ENCODE results near the gene WHRN. TPM values are rescaled to one million over a fixed set of nuclear protein-coding genes. Genes with fewer than 3 reads are reported as not detected.

The WHRN gene
- total RNA-seq, 4 donors from 2014 or later, result 8.4 to 12.9 (median 11.0) TPM

DNA sequence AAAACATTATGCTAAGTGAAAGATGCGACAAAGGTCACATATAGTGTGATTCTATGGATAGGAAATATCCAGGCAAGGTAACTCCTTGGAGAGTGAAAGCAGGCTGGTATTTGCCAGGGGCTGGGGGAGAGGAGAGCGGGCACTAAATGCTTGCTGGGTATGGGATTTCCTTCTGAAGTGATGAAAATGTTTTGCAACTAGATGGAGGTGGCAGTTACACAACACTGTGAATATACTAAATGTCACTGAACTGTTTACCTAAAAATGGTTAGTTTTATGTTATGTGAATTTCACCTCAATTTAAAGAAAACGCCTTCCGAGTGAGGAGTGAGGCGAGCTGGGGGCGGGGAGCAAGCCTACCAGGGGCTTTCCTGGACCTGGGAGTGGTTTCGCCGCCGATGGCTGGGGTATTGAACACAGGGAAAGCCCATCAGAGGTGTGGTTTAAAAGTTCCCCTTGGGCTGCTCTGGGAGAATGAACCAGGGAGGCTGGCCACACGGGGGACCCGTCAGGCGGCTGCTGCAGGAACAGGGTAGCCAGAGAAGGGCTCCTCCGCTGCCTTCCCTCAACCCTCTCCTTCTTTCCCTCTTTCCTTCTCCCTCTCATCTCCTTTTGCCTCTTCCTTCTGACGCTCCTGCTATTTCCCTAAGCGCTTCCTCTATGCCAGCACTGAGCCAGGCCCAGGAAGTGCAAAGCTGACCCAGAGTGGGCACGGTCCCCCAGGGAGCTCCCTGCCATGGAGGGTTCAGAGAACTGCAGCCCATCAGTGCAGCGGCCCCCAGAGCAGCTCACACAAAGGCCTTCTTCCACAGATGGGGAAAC is 122.4 kb downstream of the WHRN start:
- Histone ChIP-seq H3K4me3 (peak overlapping the region in 1 of 2 donors; percentile 21), H3K36me3 (peaks cover 0 to 34% of the 10 kb centered on the region in 2 donors), H3K27ac (peak overlapping the region; percentile 7 to 91 (median 82)), H3K4me1 (peaks cover 0 to 73% (median 42%) of the 10 kb centered on the region in 3 donors), H3K27me3 (no peaks in the 10 kb centered on the region), H3K9me3 (no peaks in the 10 kb centered on the region)
- no peak for ATAC-seq
- WGBS, 2 donors (ENCODE audit: low coverage in 1 of 2), result 57 to 75% methylated on average over 5 to 10 of the region's 17 CpGs
- TF ChIP-seq EP300 (IDR thresholded peaks at IDR 0.05), result no peak

DNA sequence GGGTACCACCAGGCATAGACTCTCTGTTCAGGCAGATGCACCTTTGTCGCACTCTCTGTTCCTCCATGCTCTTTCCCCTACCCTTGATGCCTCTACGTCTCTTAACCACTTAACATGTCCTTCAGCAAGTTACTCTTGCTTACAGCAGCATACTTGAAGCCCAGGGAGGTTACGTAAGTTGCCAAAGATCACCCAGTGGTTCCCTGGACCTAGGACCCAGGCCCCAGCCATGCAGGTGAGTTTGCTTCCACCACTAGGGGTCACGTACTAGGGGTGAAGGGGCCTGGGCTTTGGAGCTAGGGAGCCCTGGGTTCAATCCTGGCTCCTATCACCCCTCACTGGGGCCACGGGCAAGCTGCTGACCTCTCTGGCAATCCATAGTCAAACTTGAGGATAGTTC is 126.4 kb downstream of the WHRN start:
- H3K9me3 ChIP-seq, result no peaks in the 10 kb centered on the region
- no peak for ATAC-seq
- H3K27ac ChIP-seq, result no peak overlapping the region
- H3K36me3 ChIP-seq, result peaks cover 0 to 63% of the 10 kb centered on the region in 2 donors
- no peak overlapping the region for H3K4me3 ChIP-seq
- WGBS, 2 donors (ENCODE audit: low coverage in 1 of 2), result 100% methylated on average over 2 to 3 of the region's 5 CpGs
- TF ChIP-seq POLR2A (IDR thresholded peaks at IDR 0.05) (no peak), EP300 (IDR thresholded peaks at IDR 0.05) (no peak), POLR2AphosphoS5 (IDR thresholded peaks at IDR 0.05) (no peak)
- TF ChIP-seq, protein P1, sequence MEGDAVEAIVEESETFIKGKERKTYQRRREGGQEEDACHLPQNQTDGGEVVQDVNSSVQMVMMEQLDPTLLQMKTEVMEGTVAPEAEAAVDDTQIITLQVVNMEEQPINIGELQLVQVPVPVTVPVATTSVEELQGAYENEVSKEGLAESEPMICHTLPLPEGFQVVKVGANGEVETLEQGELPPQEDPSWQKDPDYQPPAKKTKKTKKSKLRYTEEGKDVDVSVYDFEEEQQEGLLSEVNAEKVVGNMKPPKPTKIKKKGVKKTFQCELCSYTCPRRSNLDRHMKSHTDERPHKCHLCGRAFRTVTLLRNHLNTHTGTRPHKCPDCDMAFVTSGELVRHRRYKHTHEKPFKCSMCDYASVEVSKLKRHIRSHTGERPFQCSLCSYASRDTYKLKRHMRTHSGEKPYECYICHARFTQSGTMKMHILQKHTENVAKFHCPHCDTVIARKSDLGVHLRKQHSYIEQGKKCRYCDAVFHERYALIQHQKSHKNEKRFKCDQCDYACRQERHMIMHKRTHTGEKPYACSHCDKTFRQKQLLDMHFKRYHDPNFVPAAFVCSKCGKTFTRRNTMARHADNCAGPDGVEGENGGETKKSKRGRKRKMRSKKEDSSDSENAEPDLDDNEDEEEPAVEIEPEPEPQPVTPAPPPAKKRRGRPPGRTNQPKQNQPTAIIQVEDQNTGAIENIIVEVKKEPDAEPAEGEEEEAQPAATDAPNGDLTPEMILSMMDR (IDR thresholded peaks at IDR 0.05), result no peak
- H3K27me3 ChIP-seq, result no peaks in the 10 kb centered on the region
- peaks cover 0 to 33% (median 16%) of the 10 kb centered on the region in 3 donors for H3K4me1 ChIP-seq

DNA sequence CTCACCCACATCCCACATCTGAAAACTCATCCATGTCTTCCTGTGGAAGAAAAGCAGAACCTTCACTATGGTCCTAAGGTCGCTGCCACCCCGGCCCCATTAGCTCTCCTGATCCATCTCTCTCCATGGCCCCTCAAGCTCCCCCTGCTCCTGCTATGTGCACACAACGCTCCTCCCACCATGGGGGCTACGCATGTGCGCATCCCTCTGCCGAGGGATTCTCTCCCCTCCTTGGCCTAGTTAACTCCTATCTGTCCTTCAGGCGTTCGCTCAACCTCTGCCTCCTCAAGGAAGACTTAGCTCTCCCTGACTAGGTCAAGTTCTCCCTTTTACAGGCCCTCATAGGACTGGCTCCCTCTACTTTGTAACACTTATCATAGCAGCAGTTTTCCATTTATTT is 127.3 kb downstream of the WHRN start:
- 85 to 90% methylated on average over 4 to 8 of the region's 8 CpGs for WGBS, 2 donors (ENCODE audit: low coverage in 1 of 2)
- peaks cover 0 to 68% of the 10 kb centered on the region in 2 donors for H3K36me3 ChIP-seq
- ATAC-seq, result no peak
- TF ChIP-seq POLR2A (IDR thresholded peaks at IDR 0.05) (no peak), EP300 (IDR thresholded peaks at IDR 0.05) (no peak), POLR2AphosphoS5 (IDR thresholded peaks at IDR 0.05) (no peak)
- TF ChIP-seq, protein P1 (IDR thresholded peaks at IDR 0.05), result no peak
- H3K9me3 ChIP-seq, result no peaks in the 10 kb centered on the region
- H3K4me1 ChIP-seq, result peaks cover 0 to 27% (median 8%) of the 10 kb centered on the region in 3 donors
- H3K27me3 ChIP-seq, result no peaks in the 10 kb centered on the region
- H3K27ac ChIP-seq, result no peak overlapping the region
- H3K4me3 ChIP-seq, result no peak overlapping the region

DNA sequence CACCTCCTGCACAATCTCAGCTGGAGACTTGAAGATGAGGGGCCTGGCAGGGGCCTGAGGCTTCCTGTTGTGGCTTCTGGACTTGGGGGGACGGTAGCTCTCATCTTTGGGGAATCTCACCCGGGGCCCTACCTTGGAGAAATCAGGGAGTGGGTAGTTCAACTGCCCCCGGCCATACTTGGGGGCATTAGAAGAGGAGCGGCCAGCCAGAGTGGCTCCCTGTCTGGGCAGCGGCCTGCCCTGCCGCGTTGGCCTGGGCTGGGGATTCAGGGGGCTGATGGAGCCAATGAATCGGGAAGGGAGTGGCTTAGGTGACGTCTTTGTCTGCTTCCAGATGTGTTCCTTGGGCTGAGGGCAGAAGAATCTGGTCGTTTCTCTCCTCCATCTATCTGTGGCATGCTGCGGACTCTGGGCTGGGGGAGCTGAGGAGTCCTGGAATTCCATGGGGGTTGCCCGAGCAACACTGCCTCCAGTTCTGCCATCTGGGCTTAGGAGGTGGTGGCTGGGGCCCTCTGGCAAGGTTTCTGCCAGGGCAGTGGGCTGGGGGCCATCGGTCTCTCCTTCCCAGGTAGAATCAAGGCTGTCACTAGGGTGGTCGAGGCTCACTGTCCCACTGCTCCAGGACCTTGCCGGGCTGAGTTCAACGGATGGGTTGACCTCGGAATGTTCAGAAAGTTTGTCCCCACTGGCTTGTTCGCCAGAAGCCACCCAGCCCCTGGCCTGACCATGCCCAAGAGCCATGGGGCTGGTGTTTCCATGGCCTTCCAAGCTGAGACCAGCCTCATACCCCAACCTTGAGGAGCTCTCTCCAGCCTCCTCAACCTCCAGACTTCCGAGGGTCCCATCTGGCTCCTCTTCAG is 128.5 kb downstream of the WHRN start:
- Histone ChIP-seq H3K27ac (no peak overlapping the region), H3K4me1 (peaks cover 0 to 27% (median 4%) of the 10 kb centered on the region in 3 donors), H3K9me3 (no peaks in the 10 kb centered on the region), H3K36me3 (peaks cover 0 to 73% of the 10 kb centered on the region in 2 donors), H3K4me3 (no peak overlapping the region), H3K27me3 (no peaks in the 10 kb centered on the region)
- TF ChIP-seq, protein P1 (IDR thresholded peaks at IDR 0.05), result no peak
- no peak for TF ChIP-seq EP300 (IDR thresholded peaks at IDR 0.05)
- TF ChIP-seq POLR2A (IDR thresholded peaks at IDR 0.05), result no peak
- no peak for TF ChIP-seq POLR2AphosphoS5 (IDR thresholded peaks at IDR 0.05)
- WGBS, 2 donors (ENCODE audit: low coverage in 1 of 2), result 89 to 100% methylated on average over 1 to 3 of the region's 19 CpGs
- ATAC-seq, result no peak

DNA sequence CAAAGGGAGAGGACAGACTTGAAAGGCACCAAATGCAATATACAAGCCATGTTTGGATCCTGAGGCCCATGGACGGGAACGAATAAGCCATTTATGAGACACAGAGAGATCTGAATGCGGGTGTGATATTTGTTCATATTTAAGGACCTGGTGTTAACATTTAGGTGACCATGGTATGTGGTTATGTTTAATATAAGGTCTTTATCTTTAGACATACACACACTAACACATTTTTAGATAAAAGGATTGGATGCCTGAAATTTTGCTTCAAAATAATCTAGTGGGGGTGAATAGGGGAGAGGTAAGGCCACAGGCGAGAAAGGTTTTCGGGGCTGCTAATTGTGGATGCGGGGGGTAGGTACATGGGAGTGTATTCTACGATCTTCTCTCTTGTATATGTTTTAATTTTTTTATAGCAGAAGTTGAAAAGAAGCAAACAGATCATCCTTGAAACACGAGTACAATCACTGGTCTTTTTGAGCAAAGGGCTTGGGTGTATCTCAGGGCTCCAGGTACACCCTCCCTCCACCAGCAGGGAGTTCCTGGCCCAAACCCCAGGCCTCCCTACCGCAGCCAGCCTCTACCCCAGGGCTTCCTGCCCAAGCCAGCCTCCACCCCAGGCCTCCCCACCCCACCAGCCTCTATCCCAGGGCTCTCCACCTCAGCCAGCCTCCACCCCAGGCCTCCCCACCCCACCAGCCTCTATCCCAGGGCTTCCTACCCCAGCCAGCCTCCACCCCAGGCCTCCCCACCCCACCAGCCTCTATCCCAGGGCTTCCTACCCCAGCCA is 129.7 kb downstream of the WHRN start:
- TF ChIP-seq POLR2AphosphoS5 (IDR thresholded peaks at IDR 0.05) (no peak), POLR2A (IDR thresholded peaks at IDR 0.05) (no peak), EP300 (IDR thresholded peaks at IDR 0.05) (no peak)
- TF ChIP-seq, protein P1 (IDR thresholded peaks at IDR 0.05), result no peak
- peaks cover 0 to 71% of the 10 kb centered on the region in 2 donors for H3K36me3 ChIP-seq
- 80 to 84% methylated on average over 8 to 9 of the region's 9 CpGs for WGBS, 2 donors (ENCODE audit: low coverage in 1 of 2)
- H3K27me3 ChIP-seq, result no peaks in the 10 kb centered on the region
- ATAC-seq, result no peak
- no peak overlapping the region for H3K27ac ChIP-seq
- H3K9me3 ChIP-seq, result no peaks in the 10 kb centered on the region
- no peak overlapping the region for H3K4me3 ChIP-seq
- peaks cover 0 to 39% (median 4%) of the 10 kb centered on the region in 3 donors for H3K4me1 ChIP-seq

All from gastroesophageal sphincter (tissue), 4 donors.